KMS-11 (cell line): Measurements from ENCODE around the gene PRKCE.
"Not testable (repeated sequence)": the region's sequence is repeated elsewhere in the genome, so short reads cannot be mapped to it uniquely, and the experiment has no call there.

Experiments
- H2AFZ ChIP-seq: fragments of 200-600 bp; sonication (generic); 2 replicates; pipeline ENCODE4 v1.6.1; 2016; ENCODE audit warnings: antibody characterized with exemption, mixed run types, low read depth
- H3K27ac ChIP-seq: fragments of 200-600 bp; sonication (generic); 2 replicates; pipeline ENCODE4 v1.6.1; 2016; ENCODE audit warnings: mild to moderate bottlenecking, mixed run types
- H3K27me3 ChIP-seq: fragments of 200-600 bp; sonication (generic); 2 replicates; pipeline ENCODE4 v1.6.1; 2017; ENCODE audit warnings: mild to moderate bottlenecking, low read depth, mixed run types, moderate library complexity; ENCODE audit not compliant: insufficient read depth
- H3K36me3 ChIP-seq: fragments of 200-600 bp; sonication (generic); 2 replicates; pipeline ENCODE4 v1.6.1; 2017; ENCODE audit warnings: mild to moderate bottlenecking, mixed run types; ENCODE audit not compliant: insufficient read depth
- H3K4me1 ChIP-seq: fragments of 200-600 bp; sonication (generic); 2 replicates; pipeline ENCODE4 v1.6.1; 2016; ENCODE audit warnings: mild to moderate bottlenecking, low read depth, mixed run types; ENCODE audit not compliant: poor library complexity, severe bottlenecking
- H3K4me2 ChIP-seq: fragments of 200-600 bp; sonication (generic); 2 replicates; pipeline ENCODE4 v1.7.0; 2016; ENCODE audit warnings: mild to moderate bottlenecking, mixed run types
- H3K4me3 ChIP-seq: fragments of 200-600 bp; sonication (generic); IDR thresholded peaks from 2 replicates; pipeline ENCODE4 v1.6.1; 2017; ENCODE audit warnings: low read depth, low read length, mixed read lengths; ENCODE audit not compliant: insufficient read depth
- H3K79me2 ChIP-seq: fragments of 200-600 bp; sonication (generic); 2 replicates; pipeline ENCODE4 v1.6.1; 2016; ENCODE audit warnings: low read depth, mixed run types; ENCODE audit not compliant: insufficient read depth
- H3K9ac ChIP-seq: fragments of 200-600 bp; sonication (generic); 2 replicates; pipeline ENCODE4 v1.6.1; 2016; ENCODE audit warnings: mild to moderate bottlenecking, mixed run types
- H4K20me1 ChIP-seq: fragments of 200-600 bp; sonication (generic); 2 replicates; pipeline ENCODE4 v1.6.1; 2016; ENCODE audit warnings: mild to moderate bottlenecking, mixed run types; ENCODE audit not compliant: insufficient read depth
- TF ChIP-seq, protein P1 (sequence below): fragments of 200-600 bp; sonication (generic); conservative IDR thresholded peaks from 2 replicates; pipeline ENCODE4 v1.6.1; 2017; ENCODE audit warnings: low read depth, mild to moderate bottlenecking, antibody characterized with exemption, low read length, moderate library complexity, mixed read lengths

The PRKCE gene

DNA sequence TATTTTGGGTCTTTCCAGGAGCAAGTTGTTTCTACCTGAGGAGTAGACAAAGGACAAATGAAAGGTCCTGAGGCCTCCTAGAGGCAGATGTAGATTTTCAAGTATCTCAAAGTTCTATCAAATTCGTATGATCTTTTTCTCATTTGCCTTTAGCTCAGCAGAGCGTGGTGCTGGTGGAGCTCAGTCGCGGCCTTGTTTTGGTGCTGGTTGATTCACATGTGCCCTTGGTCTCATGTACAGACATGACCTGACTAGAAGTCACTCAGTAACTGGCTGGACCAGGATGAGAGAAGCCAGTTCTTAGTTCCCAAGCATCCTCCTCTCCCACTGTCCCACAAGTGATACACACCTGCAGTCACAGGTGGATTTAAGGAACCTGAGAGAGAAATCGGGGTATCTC is 264.0 kb downstream of the PRKCE start:
- Histone ChIP-seq H3K36me3 (no peaks in the 10 kb centered on the region), H3K27me3 (no peaks in the 10 kb centered on the region), H4K20me1 (no peaks in the 10 kb centered on the region), H2AFZ (no peak overlapping the region), H3K4me2 (no peak overlapping the region), H3K27ac (no peak overlapping the region), H3K4me3 (no peak overlapping the region), H3K79me2 (no peaks in the 10 kb centered on the region), H3K9ac (no peak overlapping the region), H3K4me1 (no peaks in the 10 kb centered on the region)
- TF ChIP-seq, protein P1, sequence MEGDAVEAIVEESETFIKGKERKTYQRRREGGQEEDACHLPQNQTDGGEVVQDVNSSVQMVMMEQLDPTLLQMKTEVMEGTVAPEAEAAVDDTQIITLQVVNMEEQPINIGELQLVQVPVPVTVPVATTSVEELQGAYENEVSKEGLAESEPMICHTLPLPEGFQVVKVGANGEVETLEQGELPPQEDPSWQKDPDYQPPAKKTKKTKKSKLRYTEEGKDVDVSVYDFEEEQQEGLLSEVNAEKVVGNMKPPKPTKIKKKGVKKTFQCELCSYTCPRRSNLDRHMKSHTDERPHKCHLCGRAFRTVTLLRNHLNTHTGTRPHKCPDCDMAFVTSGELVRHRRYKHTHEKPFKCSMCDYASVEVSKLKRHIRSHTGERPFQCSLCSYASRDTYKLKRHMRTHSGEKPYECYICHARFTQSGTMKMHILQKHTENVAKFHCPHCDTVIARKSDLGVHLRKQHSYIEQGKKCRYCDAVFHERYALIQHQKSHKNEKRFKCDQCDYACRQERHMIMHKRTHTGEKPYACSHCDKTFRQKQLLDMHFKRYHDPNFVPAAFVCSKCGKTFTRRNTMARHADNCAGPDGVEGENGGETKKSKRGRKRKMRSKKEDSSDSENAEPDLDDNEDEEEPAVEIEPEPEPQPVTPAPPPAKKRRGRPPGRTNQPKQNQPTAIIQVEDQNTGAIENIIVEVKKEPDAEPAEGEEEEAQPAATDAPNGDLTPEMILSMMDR, result no peak

GRCh38 chr2:45917561-45918176 is 266.2 kb downstream of the PRKCE start:
- H4K20me1 ChIP-seq, H3K9ac ChIP-seq, H3K4me1 ChIP-seq, H3K79me2 ChIP-seq, H3K27ac ChIP-seq, H3K27me3 ChIP-seq, H3K4me3 ChIP-seq, H2AFZ ChIP-seq, H3K4me2 ChIP-seq, H3K36me3 ChIP-seq: not testable (repeated sequence)

GRCh38 chr2:45918463-45919159 is 267.1 kb downstream of the PRKCE start:
- H4K20me1 ChIP-seq, result no peaks in the 10 kb centered on the region
- no peak overlapping the region for H3K4me3 ChIP-seq
- TF ChIP-seq, protein P1, result no peak
- no peak overlapping the region for H2AFZ ChIP-seq
- H3K27me3 ChIP-seq, result no peaks in the 10 kb centered on the region
- no peaks in the 10 kb centered on the region for H3K36me3 ChIP-seq
- no peak overlapping the region for H3K27ac ChIP-seq
- H3K4me2 ChIP-seq, result no peak overlapping the region
- no peak overlapping the region for H3K9ac ChIP-seq
- no peaks in the 10 kb centered on the region for H3K4me1 ChIP-seq
- no peaks in the 10 kb centered on the region for H3K79me2 ChIP-seq

DNA sequence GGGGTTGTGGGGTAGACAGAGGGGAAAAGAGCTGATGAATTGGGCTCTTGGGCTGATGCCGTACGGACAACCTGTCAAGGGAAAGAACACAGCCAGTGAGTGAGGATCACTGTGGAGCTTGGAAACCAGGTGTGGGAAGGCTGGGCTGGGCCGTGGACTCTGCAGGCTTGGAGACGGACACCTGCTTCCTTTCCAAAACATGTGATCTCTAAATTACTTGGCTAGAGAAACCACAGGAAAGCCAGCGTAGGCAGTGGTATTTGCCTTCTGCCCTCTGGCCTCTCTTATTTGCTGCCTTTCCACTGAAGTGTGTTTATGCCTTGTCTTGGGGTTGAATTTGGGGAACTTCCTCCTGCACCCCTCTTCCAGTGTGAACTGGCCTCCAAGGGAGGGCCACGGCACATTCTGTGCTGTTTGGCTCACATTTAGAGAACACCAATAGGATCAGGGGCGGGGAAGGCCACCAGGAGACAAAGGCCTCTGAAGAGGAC is 267.7 kb downstream of the PRKCE start:
- Histone ChIP-seq H3K4me3 (no peak overlapping the region), H4K20me1 (no peaks in the 10 kb centered on the region), H3K4me1 (no peaks in the 10 kb centered on the region), H3K4me2 (no peak overlapping the region), H3K79me2 (no peaks in the 10 kb centered on the region), H3K27ac (no peak overlapping the region), H2AFZ (no peak overlapping the region), H3K27me3 (no peaks in the 10 kb centered on the region), H3K36me3 (no peaks in the 10 kb centered on the region), H3K9ac (no peak overlapping the region)
- TF ChIP-seq, protein P1, result no peak

- H3K4me3 ChIP-seq, result no peak overlapping the region
- H2AFZ ChIP-seq, result no peak overlapping the region
- no peaks in the 10 kb centered on the region for H3K27me3 ChIP-seq
- TF ChIP-seq, protein P1, result no peak
- H3K36me3 ChIP-seq, result no peaks in the 10 kb centered on the region
- H3K9ac ChIP-seq, result no peak overlapping the region
- no peak overlapping the region for H3K27ac ChIP-seq
- H4K20me1 ChIP-seq, result no peaks in the 10 kb centered on the region
- no peak overlapping the region for H3K4me2 ChIP-seq
- H3K79me2 ChIP-seq, result no peaks in the 10 kb centered on the region
- H3K4me1 ChIP-seq, result no peaks in the 10 kb centered on the region
Measured at GRCh38 chr2:45919711-45920111, 268.2 kb downstream of the PRKCE start.
